GM18526 (cell line): ENCODE results near the gene TNIK.

Experiments used
- POLR2A ChIP-seq: IDR thresholded peaks from 3 replicates; pipeline ENCODE4 v1.6.1; 2011; ENCODE audit not compliant: insufficient read length; ENCODE audit errors: extremely low read depth

The TNIK gene

DNA sequence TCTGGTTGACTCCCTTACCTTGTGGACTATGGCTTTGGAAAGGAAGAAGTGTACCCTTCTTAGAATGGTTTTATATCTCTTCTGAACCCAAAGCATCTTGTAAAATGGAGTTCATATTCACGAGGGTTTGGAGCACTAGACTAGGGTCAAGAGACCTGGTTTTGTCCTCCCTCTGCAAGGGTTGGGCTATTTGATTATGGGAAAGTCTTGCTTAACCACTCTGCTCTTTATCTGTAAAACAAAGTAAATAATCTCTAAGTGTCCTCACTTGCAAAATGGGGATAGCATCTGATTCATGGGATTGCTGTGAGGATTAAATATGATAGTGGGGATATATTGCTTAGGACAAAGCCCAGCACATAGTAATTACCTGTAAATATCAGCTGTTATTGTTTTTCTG, 415.8 kb downstream of the TNIK start:
- no peak for TF ChIP-seq POLR2A

DNA sequence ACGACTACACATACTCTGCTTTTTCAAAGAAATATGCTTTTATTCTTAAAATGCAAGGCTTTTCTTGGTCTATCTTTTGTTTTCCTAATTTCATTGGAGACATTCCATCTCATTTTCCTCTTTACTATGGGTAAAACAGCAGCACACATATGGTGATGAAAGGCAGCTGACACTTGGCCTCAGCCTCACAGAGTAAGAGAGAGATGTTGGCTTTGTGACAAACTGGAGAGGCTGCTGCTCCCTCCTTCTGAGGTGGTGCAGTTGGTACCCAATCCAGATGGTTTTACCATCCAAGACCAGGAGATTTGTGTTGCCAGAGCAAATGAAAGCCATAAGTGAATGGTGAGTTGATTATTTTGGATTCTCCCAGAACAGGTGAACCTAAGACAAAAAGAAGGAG, 420.5 kb downstream of the TNIK start:
- TF ChIP-seq POLR2A, result no peak

DNA sequence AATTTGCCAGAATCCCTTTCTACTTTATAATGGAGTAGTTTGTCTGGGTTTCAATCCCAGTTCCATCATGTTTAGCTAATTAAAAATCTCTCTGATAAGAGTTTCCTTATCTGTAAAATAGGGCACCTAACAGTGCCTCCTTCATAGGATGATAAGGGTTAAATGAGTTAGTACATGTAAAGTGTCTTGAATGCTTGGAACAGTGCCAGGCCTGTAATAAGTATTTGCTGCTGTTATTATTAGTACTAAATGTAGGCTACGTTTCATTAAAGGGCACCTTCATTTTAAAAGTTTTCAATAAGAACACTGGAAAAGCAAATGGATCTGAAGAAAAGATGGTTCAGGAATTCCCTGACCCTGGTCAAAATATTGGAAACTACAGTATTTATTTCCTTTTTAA, 421.9 kb downstream of the TNIK start:
- TF ChIP-seq POLR2A, result no peak

DNA sequence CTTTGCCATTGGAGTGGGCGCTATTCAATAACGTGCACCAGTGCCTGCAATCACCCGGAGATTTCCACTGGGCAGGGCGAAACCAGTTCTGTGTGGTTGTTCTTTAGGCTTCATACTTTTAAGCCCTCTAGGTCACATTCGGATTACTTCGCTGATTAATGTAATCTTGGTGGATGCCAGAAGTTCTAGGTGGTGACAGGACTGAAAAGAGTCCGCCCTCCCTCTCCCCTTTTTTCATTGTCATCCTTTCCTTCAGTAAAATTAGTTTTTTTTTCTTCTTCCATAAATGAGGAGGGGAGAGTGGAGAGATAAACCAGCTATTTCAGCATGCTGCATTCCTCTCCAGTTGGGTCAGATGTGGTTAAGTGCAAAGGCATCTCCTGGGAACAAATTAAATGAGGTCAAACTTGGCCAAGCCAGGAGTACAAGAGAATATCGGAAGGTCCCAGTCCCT, 431.4 kb downstream of the TNIK start:
- TF ChIP-seq POLR2A, result no peak

DNA sequence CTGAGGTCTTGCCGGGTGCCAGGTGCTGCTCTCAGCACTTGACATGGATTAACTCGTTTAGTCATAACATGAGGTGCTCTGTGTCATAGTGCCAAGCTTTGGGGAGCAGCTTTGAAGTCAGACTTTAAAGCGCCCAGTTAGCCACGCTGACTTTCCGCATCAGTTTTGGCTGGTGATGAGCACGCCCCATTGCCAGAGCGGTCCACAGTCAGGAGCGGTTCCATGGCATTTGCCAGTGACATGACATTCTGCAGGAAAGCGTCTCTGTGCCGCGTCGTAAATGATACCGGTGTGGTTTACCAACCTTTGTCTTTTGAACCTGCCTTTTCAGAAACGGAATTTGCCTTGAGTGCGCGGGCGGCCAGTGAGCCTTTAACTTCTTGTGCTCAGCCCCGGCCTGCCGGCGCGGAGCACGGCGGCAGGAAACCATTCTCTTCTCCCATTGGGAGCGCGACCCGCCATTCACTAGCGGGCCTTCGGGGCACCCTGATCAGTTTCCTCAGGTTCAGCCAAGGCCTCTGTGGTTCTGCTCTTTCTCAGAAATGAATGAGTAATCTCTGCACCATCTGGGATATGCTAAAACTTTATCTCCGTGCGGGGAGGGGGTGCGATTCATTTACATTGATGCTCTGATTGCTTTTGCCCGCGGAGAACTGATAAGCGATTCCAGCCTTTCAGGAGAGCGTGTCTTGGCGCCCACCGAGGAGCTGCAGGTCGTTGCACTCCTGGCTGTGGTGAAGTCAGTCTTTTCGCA, 432.0 kb downstream of the TNIK start:
- TF ChIP-seq POLR2A, result no peak

DNA sequence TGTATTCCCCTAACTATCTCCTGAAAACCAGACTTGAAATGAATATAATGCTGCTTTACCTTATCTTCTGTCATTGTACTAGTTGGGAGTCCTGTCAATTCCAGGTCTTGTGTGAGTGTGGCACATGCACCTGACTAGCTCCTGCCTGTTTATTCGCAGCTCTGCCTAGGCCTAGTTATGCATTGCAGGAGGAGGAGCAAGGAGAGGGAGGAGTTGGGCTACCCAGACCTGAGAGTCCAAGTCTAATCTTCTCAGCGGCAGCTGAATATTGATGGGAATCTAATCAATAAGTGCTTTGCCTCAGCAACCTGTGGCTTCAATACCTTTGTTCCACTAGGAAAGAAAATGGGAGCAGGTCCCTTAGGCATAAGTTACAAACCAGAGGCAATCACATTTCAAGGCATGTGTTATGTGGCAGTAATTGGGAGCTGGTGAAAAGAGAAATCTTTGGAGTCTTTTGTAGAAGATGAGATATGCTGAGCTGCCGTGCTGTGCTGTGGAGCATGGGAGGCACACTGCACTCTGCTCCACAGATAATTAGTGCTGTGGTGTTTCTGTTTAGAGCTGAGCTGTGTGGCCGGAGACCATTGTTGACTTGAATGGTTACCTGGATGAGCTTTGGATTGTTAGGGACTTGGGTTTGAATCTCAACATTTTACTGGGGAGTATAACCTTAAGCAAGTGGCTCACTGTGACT, 433.5 kb downstream of the TNIK start, which contains the start of gene SLC2A2:
Gene SLC2A2, minus strand, starts transcription at position 124 of the 697 bp plus-strand sequence. Its CDS starts 50 bp downstream, at position 74.
- no peak for TF ChIP-seq POLR2A

DNA sequence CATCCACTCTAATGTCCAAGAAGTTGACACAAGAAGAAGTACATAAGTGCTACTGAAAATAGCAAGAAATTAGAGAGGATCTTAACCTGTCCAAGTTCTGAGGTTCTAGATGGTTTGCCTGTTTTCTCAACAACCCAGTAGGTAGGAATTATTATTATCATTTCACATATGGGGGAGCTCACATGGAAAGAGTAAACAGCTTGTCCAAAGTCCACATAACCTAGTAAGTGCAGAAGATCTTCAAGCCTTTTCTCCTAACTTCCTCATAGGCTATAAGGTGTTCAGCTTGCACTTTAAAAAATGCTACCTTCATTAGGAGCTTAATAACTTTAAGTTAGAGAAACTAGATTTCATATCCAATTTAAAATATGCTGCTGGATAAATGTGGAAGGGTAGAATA, 436.6 kb downstream of the TNIK start:
- no peak for TF ChIP-seq POLR2A

DNA sequence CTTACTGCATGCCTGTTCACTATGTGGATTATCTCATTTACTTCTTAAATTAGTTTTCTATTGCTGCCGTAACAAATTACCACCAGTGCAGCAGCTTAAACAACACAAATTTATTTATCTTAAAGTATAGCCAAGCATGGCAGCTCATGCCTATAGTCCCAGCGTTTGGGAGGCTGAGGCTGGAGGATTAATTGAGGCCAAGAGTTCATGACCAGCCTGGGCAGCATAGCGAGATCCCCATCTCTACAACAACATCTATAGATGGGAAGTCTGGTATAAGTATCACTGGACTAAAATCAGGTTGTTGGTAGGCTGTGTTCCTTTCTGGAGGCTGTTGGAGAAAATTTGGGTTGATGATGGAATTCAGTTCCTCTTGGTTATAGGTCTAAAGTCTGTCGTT, 438.8 kb downstream of the TNIK start:
- TF ChIP-seq POLR2A, result no peak

DNA sequence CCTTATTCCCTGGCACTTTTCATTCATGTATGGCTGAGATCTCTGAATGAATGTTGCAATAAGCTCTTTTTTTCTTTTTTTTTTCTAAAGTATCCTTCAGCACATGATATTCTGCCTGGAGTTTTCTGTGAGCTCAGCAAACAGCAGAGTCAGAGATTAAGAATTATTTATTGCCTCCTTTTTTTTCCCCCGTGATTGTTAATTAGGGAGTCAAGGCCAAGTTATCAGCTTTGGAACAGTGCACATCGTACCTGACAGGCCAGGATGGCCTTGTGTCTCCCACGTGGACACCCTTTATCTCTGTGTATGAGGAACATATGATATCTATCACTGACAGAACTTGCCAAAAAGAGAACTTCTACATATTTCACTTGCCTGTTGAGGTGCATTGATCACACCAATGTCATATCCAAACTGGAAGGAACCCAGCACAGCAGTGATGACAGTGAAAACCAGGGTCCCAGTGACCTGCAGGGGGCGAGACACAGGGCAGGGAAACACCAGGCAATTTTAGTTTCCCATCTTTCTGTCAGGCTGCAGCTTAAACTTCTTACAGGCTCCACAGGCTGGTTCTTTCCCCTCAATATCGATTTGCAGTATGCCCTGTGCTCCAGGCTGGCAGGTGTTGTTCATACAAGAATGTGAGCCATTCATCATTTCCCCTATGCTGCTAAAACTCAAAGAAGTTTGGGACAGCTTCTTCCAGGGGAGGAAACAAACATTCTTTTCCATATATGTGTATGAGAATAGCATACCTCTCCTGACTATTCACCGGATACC, 441.9 kb downstream of the TNIK start:
- no peak for TF ChIP-seq POLR2A

DNA sequence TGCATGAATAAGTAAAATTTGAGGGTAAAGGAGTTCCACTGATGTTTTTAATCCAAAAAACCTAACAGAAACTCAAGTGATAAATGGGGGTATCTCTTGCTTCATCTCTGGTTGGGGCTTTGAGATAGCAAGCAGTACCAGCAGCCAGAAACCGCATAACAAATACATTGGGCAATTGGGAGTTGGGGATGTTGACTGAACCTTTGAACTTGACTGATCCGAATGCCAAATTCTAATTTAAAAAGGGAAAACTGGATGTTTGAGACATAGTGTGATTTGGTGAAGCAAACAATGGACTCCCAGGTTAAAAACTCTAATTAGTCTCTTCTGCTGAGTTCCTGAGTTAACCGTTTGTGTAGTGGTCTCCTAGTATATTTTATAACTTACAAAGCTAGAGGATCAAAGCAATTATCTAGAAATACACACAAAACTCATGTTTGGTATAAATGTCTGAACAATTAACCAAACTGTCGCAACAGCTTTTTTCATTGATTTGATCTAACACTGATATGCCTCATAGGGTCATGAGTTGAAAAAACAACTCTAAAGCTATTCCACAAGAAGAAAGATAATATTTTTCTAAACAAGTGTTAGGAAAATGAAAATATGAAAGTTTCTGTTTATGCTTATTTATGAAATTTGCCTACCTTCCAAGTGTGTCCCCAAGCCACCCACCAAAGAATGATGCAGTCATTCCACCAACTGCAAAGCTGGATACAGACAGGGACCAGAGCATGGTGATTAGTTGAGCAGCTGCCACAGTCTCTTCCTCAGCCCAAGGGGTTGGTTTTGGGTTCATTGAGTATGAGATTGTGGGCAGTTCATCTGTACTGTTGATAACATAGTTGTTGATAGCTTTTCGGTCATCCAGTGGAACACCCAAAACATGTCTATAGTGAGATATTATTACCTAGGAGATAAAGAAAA, 446.1 kb downstream of the TNIK start:
- TF ChIP-seq POLR2A, result no peak

DNA sequence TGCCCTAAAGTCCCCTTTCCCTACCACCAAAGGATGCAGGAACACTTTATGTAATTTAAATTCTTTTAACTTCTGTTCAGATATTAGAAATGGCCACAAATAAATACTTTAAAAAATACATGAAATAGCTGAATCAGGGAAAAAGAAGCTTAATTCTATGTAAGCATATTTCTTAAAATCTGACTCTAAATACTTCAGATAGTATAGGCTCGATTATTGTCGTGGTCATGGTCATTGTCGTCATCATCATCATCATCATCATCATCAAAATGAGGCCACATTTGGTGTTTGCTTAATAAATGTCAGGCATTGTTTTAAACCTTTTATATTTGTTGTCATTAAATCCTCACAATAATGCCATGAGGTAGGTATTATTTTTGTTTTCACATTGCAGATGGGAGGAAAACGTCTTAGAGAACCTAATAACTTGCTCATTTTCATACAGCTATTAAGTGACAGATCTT, 448.3 kb downstream of the TNIK start:
- no peak for TF ChIP-seq POLR2A
